Heart right ventricle (tissue), 16 donors: ENCODE data around the gene LRRC43. TPM values are rescaled to one million over a fixed set of nuclear protein-coding genes. Genes with fewer than 3 reads are reported as not detected.

Source experiments
- ATAC-seq, 8 donors: fragments of 200-7000 bp; cut with Tn5 transposase; one replicate each; pipeline ENCODE4 v1.9.1; 2020; ENCODE audit warnings: mild to moderate bottlenecking in 8 of 8, moderate library complexity in 8 of 8, moderate number of reproducible peaks in 1 of 8
- DNase-seq, 2 donors: peaks; one replicate each; pipeline ENCODE4 v3.0.0-alpha.2; 2020
- H3K27ac ChIP-seq, 10 donors: fragments of 200-600 bp; sonication (generic) in 2 of 10; one replicate each; pipeline versions ENCODE4 v1.5.0 to v1.8.0; 2020 to 2022; ENCODE audit warnings: mild to moderate bottlenecking in 3 of 10
- H3K27me3 ChIP-seq, 7 donors: fragments of 200-600 bp; one replicate each; pipeline ENCODE4 v1.8.0; 2021 to 2022; ENCODE audit warnings: mild to moderate bottlenecking in 2 of 7
- H3K36me3 ChIP-seq, 9 donors: fragments of 200-600 bp; sonication (generic) in 1 of 9; one replicate each; pipeline versions ENCODE4 v1.5.0 to v1.8.0; 2020 to 2022; ENCODE audit warnings: mild to moderate bottlenecking in 2 of 9
- H3K4me1 ChIP-seq, 9 donors: fragments of 200-600 bp; sonication (generic) in 1 of 9; one replicate each; pipeline versions ENCODE4 v1.5.0 to v1.8.0; 2020 to 2022; ENCODE audit warnings: mild to moderate bottlenecking in 4 of 9
- H3K4me3 ChIP-seq, 10 donors: fragments of 200-600 bp; sonication (generic) in 2 of 10; one replicate each; pipeline versions ENCODE4 v1.5.0 to v1.8.0; 2020 to 2022; ENCODE audit warnings: mild to moderate bottlenecking in 7 of 10, moderate library complexity in 2 of 10
- H3K9me3 ChIP-seq, 11 donors: fragments of 200-600 bp in 10 of 11; sonication (generic) in 2 of 11; one replicate each; pipeline versions ENCODE4 v1.5.0 to v1.8.0; 2013 to 2022; ENCODE audit warnings: mild to moderate bottlenecking in 2 of 11, control low read depth in 1 of 11, moderate library complexity in 1 of 11
- CTCF ChIP-seq, 9 donors: fragments of 200-600 bp; sonication (generic) in 2 of 9; IDR thresholded peaks; one replicate each; pipeline versions ENCODE4 v1.5.0 to v1.8.0; 2021 to 2022; ENCODE audit warnings: antibody characterized with exemption in 9 of 9, mild to moderate bottlenecking in 5 of 9, moderate library complexity in 1 of 9
- WGBS, 2 donors: extraction: QIAGEN DNeasy Blood & Tissue Kit; methylation state at CpG; one replicate each; pipeline ENCODE4 v1.1.7; 2013; ENCODE audit warnings: inconsistent platforms in 1 of 2; 5-methylcytosine and 5-hydroxymethylcytosine counted together
- intact Hi-C, 10 donors: fragments of 100-400 bp; cut with DNase I; formaldehyde crosslinking; loops; one replicate each; pipeline versions ENCODE4 v1.11.1 to v1.14.2; 2022
- polyA plus RNA-seq, 2 donors: library from polyadenylated mRNA; stranded (reverse); fragments of 200-250 nt; gene quantifications; one replicate each; pipeline ENCODE4 v1.2.3, GENCODE V29; 2013
- total RNA-seq, 10 donors: library from RNA; stranded (reverse); fragmentation: NEBNext Ultra II Directional in 3 of 10; extraction: Animal tissue kit (Norgen Biotek cat#: 25700) in 3 of 10; gene quantifications; one replicate each; pipeline versions ENCODE4 v1.2.1 to v1.2.4, GENCODE V29; 2021 to 2023
- donor health status: Arrhythmogenic right ventricular cardiomyopathy.
- donor health status: ischemic (EF 13 %, LVEDD 7.1; RV severe dilation, severe dysfunction).
- donor health status: healthy with polysubstance abuse.
- donor health status: DM: no; HTN: yes; CAD: no.
- donor health status: DM: no; HTN: no; CAD: no.
- donor health status: ischemic (EF 25% LVEDD 6.9; RV normal size, moderate dysfunction).
- donor health status: ischemic (EF 25% LVEDD 5.7; RV mildly dilated, moderate dysfunction).
- donor health status: healthy.
- donor health status: DM: yes; HTN: yes; CAD: no.
- donor health status: Ischemic cardiomyopathy.
- donor health status: ischemic (EF 35%, LVEDD 5.7; RV mildly dilated, moderate dysfunction).
- donor health status: nonischemic (EF 11% LVEDD 7.7; RV severe dilation, severe dysfunction).
- donor health status: DM: yes; HTN: yes; CAD: no.
- donor health status: PGD.
- donor health status: ischemic (EF 29% LVEDD 5.4; RV normal size, mild dysfunction).
- donor health status: nonischemic (EF 23%, LVEDD 6.1; RV moderate dilation, normal function).

LRRC43 gene
- total and polyA plus RNA-seq, 12 donors: 0.07 to 1.6 (median 0.72) TPM; not detected in 2

DNA sequence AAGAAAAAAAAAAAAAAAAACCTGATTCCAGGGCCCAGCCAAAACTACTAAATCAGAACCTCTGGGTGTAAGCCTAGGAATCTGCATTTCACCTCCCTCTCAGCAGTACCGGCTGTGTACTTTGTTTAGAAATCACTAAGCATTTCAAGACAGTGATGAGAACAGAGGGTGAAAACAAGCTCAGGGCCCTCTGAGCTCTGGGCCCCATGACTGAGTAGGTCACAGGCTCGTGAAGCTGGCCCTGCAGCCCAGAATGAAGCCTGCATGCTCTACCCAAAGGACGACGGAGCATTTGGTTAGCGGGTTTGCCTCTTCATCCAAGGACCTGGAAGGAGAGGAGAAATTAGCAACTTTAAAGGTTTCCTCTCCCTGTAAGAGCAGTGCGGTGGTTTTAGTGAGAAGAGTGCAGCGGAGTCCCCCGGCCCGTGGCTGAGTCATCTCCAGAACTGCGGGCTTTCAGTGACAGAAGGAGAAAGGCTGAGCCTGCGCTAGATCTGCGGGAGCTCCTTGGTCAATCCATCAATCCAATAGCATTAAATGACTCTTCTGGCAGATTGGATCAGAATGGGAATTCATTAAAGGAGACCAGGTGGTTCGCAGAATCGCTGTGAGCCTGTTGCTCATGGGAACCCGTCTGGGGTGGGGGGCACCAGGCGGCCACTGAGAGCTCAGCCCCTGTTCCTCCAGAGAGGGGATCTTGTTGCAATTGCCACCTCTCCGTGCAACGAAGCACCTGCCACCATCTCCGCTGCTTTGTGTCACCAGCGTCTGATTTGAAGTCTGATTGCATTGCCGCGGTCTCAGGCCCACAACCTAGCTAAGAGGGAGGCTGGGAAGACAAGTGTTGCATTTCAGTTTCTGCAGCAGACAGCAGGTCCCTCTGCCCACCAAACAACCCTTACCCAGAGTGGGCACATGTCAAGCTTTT lies 16.2 kb upstream of the LRRC43 start:
- no peak for ATAC-seq
- intact Hi-C loops: no loop called here
- WGBS, 2 donors: 82 to 83% methylated on average over 22 of the region's 22 CpGs

GRCh38 chr12:122167356-122167925 lies 15.5 kb upstream of the LRRC43 start:
- WGBS, 2 donors: 77 to 78% methylated on average over 10 of the region's 10 CpGs
- no peaks in the 10 kb centered on the region for H3K36me3 ChIP-seq
- TF ChIP-seq CTCF (IDR thresholded peaks at IDR 0.05): no peak
- intact Hi-C loops: no loop called here
- ATAC-seq: no peak
- H3K27ac ChIP-seq: no peak overlapping the region
- H3K4me1 ChIP-seq: no peaks in the 10 kb centered on the region
- no peak overlapping the region for H3K4me3 ChIP-seq
- no peak for DNase-seq
- H3K9me3 ChIP-seq: no peaks in the 10 kb centered on the region
- peaks cover 0 to 9% (median 0%) of the 10 kb centered on the region in 7 donors for H3K27me3 ChIP-seq

More for the DNA sequence above, 16.2 kb upstream of the LRRC43 start:
- no peaks in the 10 kb centered on the region for H3K36me3 ChIP-seq
- no peak for DNase-seq
- peaks cover 0 to 6% (median 0%) of the 10 kb centered on the region in 7 donors for H3K27me3 ChIP-seq
- no peak overlapping the region for H3K27ac ChIP-seq
- TF ChIP-seq CTCF (IDR thresholded peaks at IDR 0.05): no peak
- no peaks in the 10 kb centered on the region for H3K9me3 ChIP-seq
- H3K4me1 ChIP-seq: no peaks in the 10 kb centered on the region
- H3K4me3 ChIP-seq: no peak overlapping the region

DNA sequence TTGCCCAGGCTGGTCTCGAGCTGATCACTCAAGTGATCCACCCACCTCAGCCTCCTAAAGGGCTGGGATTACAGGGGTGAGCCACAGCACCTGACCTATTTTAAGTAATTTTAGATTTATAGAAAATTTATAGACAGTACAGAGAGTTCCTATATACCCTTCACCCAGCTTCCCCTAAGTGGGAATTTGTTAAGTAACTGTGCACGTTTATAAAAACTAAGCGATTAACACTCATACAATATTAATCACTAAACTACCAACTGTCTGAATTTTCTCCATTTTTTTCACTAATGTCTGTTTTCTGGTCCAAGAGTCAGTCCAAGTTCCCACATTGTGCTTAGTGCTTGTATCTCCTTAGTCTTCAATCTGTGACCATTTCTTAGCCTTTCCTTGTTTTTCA lies 14.4 kb upstream of the LRRC43 start:
- Histone ChIP-seq H3K9me3 (no peaks in the 10 kb centered on the region), H3K4me1 (no peaks in the 10 kb centered on the region), H3K4me3 (no peak overlapping the region), H3K27me3 (peaks cover 0 to 9% (median 0%) of the 10 kb centered on the region in 7 donors), H3K36me3 (no peaks in the 10 kb centered on the region), H3K27ac (no peak overlapping the region)
- WGBS, 2 donors: 91 to 93% methylated on average over 3 of the region's 3 CpGs
- TF ChIP-seq CTCF (IDR thresholded peaks at IDR 0.05): no peak
- no peak for DNase-seq
- intact Hi-C loops: no loop called here
- ATAC-seq: no peak

DNA sequence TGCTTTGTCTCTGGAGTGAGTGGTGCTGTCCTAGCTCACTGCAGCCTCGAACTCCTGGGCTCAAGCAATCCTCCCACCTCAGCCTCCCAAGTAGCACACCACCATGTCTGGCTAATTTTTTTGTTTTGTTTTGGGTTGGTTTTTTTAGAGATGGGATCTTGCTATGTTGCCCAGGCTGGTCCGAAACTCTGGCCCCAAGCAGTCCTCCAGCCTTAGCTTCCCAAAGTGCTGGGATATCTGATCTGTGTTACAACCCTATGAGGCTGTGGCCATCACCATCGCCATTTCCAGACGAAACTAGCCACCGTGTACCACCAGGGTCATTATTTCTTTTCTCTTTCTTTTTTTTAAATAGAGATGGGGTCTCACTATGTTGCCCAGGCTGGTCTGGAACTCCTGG lies 11.5 kb upstream of the LRRC43 start:
- Histone ChIP-seq H3K9me3 (no peaks in the 10 kb centered on the region), H3K27ac (no peak overlapping the region), H3K36me3 (no peaks in the 10 kb centered on the region), H3K4me3 (no peak overlapping the region), H3K27me3 (peaks cover 0 to 9% (median 0%) of the 10 kb centered on the region in 7 donors), H3K4me1 (no peaks in the 10 kb centered on the region)
- DNase-seq: no peak
- 90 to 92% methylated on average over 5 of the region's 5 CpGs for WGBS, 2 donors
- no peak for ATAC-seq
- TF ChIP-seq CTCF (IDR thresholded peaks at IDR 0.05): no peak
- intact Hi-C loops: no loop called here
